NCI-H510A (cell line): ENCODE results near the gene DNAJB8.

ENCODE experiments used
- DNase-seq: peaks from one replicate; lab custom pipeline; 2025; lab: John Stamatoyannopoulos, UW

DNAJB8 gene

DNA sequence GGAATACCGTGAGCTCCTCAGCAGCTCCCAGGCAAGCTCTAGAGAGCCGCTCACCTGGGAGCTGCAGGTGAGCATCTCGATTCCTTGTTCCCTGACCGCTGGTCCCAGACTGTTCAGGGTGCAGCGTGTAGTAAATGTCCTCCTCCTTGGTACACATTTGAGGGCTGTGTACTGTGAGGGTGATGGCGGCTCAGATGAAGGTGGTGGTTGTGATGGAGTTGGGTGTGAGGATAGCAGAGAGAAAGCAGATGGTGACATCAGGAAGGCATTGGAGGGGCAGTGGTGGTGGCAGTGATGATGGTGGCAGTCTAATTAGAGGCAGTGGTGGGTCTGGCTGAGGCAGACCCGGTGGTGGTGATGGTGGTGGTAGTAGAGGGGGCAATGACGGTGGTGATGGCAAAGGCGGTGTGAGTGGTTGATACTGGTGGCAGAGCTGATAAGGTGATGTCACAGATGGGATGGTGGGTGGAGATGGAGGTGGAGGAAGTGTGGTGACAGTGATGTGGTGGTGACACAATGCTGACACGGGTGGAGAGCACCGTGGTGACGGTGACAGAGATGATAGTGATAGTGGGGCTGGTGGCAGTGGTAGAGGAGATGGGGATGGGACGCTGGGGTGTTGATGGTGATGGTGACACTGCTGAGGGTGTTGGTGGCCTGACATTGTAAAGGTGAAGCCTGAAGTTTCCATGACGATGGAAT lies at the start of gene DNAJB8:
DNAJB8 (minus strand) TSS at position 51 of the 702 bp plus-strand sequence. CDS start 3,645 bp downstream, outside the sequence.
- no peak for DNase-seq

- no peak for DNase-seq
These were observed 49.3 kb upstream of the DNAJB8 start for GRCh38 chr3:128515967-128516366.

DNA sequence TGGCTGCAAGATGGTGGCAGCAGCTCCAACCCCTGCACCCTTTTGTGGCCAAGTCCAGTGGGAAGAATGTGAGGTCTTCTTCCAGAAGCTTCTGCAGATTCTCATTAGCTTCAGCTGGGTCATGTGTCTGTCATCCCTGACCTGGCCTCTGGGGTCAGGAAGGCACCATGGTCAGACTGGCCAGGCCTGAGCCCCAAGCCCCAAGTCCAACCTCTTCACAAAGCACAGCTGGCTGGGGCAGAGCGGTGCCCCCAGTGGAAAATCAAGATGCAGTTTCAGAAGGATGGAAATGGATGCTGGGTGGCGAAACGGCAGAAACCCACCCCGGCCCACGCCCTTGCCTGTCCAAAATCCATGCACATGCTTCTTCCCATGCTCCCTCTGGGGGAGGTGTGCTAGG lies 42.2 kb upstream of the DNAJB8 start:
- no peak for DNase-seq

DNA sequence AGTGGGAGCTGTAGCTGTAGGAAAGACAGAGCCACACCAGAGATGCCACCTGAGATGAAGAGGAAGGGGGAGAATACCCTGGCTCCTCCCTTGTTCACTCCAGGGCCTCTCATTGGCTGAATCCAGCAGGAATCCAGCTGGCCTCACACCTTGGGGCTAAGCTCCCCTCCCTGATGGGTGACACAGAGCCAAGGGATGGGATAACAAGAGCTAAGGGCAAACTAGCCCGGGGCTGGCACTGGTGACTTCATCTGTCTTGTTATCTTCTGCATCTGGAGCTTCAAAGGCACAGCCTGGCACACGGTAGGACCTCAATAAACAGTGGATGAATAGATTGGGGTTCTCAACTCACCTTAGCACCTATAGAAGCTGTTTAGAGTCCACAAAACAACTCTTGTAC lies 40.1 kb upstream of the DNAJB8 start:
- DNase-seq: no peak

DNA sequence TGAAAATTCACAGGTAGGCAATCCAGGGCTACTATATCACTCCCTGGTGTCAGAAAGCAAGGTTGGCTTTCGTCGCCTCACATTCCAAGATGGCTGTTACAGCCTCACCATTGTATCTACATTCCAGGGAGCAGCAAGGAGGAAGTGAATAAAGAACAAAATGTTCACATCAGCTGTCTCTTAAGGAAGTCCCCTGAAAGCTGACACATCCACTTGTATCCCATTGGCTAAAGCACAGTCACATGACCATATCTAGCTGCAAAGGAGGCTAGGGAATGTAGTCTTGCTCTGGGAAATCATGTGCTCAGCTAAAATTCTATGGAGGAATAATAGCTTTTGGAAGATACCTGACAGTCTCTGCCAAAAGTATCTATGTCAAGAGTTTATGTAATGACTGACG lies 39.1 kb upstream of the DNAJB8 start:
- DNase-seq: no peak

- DNase-seq: no peak
These were observed 38.5 kb upstream of the DNAJB8 start for GRCh38 chr3:128504963-128505730.

- DNase-seq: no peak
These were observed 37.8 kb upstream of the DNAJB8 start for GRCh38 chr3:128504533-128504915.

DNA sequence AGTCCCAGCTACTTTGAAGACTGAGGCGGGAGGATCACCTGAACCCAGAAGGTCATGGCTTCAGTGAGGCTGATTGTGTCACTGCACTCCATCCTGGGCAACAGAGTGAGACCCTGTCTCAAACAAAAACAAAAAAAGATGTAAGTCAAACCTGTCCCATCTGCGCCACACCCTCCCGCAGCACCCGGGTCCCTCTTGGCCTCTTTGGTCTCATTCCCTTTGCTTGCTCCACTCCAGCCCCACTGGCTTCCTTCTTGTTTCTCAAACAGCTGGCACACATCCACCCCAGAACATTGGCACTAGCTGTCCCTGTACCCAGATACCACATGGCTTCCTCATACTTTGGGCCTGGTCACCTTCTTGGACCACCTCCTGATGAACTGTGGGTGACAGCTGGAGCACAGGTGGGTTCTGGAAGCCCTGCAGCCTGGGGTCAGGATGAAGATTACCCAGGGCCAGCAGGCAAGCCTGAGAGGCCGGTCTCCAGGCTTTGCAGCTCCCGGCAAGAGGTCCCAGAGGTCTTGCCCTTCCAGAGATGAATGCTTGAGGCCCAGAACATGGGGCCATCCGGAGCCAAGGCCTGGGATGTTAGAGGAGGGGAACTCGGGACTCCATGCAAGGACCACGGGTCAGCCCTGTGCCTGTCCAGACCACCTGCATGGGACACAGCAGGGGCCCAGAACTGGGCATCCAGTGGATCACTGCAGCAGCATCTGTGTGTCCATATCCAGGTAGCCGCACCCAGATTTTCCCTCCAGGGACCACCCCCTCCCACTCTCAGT lies 37.3 kb upstream of the DNAJB8 start:
- no peak for DNase-seq

GRCh38 chr3:128503164-128503651 lies 36.5 kb upstream of the DNAJB8 start:
- no peak for DNase-seq

DNA sequence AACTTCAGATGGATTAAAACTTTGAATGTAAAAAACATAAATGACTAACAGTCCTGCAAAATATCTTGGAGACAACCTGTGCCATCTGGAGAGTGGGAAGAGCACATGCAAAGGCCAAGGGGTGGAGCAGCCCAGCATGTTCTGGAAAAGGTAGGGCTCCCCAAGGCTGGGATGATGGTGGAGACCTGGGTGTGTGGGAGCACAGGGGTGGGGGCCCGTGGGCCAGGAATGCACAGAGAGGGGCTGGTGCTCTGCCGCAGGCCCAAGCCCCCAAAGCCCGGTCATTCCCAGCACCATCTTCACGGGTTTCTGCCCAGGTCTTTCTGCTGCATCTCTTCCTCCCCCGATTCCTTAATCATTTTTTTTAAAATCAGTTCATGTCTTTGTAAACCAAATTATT lies 36.0 kb upstream of the DNAJB8 start:
- no peak for DNase-seq

- no peak for DNase-seq
These were observed 34.7 kb upstream of the DNAJB8 start for GRCh38 chr3:128501431-128501830.

DNA sequence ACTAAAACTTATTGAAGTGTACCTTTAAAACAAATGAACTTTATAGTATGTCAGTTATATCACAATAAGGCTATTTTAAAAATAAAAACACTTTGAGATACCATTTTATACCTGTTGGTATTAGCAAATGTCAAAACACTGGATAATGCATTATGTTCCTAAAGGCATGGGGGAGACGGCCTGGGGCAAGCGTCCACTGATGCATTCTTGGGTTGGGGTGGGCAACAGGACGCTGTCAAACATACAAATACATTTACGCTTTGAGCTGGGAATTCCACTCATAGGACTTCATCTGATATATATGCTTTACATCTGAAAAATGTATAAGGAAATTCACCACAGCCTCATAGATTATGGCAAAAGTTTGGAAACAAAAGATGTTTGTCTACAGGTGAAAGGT lies 33.9 kb upstream of the DNAJB8 start:
- DNase-seq: no peak

GRCh38 chr3:128499724-128500275 lies 33.1 kb upstream of the DNAJB8 start:
- no peak for DNase-seq

- no peak for DNase-seq
These were observed 32.3 kb upstream of the DNAJB8 start for GRCh38 chr3:128498901-128499530.

DNA sequence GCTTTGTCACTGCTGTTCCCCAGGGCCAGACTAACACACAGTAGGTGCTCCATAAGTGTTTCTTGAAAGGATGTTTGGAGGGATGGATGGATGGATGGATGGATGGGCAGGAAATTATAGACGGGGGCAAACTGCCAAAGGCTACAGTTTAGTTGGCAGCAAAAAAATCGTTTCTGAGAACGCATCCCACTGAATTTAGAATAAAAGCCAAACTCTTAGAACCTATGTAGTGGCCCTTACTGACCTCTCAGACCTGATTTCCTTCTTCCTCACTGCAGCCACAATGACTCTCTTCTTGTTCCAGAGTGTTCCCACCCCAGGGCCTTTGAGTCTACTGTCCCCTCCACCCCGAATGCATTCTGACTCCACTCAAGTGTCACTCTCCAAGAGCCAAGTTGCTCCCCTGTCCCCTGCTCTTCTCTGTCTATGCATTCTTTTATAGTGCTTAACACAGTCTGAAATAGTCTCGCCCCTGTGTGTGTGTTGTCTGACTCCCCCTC lies 31.5 kb upstream of the DNAJB8 start:
- no peak for DNase-seq

DNA sequence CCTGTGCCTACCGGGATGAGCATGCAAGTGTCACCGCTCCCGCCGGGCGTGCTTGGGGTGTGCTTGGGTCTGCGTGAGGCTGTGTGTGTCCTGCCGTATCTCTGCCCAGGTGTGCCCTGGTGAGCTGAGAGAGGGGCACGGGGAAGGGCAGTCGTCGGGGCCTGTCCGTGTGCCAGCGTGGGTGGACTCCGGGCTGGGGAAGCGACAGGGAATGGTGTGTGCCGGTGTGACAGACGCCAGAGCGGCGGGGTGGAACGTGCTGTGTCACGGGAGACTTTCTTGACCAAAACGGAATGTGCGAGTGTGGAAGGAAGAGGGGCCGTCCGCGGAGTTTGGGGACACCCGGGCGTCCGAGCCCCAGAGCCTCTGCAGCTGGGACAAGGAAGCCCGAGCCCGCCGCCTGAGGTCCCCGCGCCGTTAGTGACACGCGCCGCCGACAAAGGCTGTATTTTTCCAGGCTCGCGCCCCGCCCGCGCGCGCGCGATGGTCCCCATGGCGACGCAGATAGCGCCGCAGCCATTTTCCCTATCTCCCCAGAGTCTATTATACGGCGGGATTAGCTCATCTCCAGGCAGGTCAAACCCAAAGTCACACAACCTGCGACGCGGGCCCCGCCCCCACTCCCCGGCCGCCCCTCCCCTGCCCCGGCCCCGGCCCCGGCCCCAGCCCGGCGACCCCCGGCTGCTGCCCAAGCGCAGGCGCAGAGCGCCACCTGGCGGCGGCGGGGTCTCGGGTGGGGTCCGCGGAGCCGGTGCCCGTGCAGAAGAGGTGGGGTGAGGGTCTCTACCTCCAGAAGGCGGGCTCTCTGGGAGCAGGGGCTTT lies 30.8 kb upstream of the DNAJB8 start:
- DNase-seq: peak; percentile 51

DNA sequence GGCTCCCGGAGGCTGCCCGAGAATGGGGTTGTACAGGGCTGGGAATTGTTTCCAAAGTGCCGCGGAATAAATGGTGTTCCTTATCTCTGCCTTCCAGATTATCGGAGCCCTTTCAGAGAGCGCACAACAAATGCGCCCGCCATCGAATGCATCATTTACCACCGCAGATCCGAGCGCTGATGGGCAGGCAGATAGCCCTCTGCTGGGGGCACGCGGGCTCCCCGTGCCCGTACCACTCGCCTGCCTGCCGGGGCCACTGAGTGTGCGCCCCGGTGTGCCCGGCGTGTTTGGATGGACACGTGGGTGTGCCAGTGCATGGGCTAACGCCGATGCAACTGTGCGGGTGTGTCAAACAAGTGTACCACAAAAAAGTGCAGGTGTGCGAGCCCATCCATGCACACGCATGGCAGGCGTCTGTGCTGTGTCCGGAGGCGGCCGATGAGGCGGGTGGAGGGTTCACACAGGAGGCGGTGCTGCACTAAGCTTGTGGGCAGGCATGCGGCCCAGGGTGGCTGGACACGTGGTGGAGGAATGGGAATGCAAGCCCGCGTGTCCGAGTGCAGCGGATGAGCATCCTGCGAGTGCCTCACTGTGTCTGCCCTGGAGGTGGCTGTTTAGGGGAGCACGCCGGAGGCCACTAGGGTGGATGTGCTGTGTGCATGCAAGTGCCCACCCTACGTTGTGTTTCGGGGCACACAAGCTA lies 30.1 kb upstream of the DNAJB8 start:
- no peak for DNase-seq

GRCh38 chr3:128496019-128496601 lies 29.4 kb upstream of the DNAJB8 start:
- no peak for DNase-seq

DNA sequence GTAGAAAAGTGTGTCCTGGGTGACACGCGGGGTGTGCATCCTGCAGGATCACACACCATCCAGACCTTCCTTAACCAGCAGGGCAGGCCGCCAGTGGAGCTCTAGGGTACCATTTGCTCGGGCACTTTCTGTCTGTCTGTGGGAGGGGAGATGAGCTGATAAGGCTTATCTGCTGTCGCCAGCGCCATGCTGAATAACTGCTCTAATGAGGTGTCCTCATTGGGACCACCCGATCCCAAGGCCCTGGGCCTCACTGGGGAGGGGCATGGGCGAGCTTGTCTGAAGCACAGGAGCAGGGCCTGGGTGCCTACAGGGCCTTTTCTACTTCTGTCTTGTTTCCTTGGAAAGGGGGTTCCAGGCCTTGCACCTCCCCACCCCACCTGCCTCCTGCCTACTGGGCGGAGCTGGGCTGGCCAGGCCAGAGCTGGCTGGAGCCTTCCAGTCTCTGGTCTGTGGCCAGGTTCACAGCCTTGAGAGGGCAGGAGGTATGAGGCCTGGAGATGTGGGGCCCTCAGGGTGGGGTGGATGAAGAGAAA lies 28.8 kb upstream of the DNAJB8 start:
- no peak for DNase-seq

DNA sequence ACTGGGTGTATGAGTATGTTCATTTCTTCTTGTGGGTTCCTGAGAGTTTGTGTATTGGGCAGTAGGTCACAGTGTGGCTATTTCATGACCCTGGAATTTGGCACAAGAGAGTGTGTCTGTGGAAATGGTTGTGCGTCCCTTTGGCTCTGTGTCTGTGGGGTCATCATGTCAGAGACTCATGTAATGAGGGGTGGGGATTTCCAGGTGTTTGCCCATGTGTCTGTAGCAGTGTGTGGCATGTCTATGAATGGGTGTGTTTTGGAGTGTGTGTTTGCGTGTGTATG lies 27.6 kb upstream of the DNAJB8 start:
- DNase-seq: no peak
